Effector memory CD8-positive, alpha-beta T cell (primary cell): ENCODE data around the gene MIF4GD.
"Not testable (repeated sequence)": the region's sequence is repeated elsewhere in the genome, so short reads cannot be mapped to it uniquely, and the experiment has no call there.

Source experiments
- ATAC-seq: fragments of 150-1000 bp; cut with Tn5 transposase; replicated peaks from 2 replicates; pipeline ENCODE4 v1.10.0; 2021; ENCODE audit warnings: mild to moderate bottlenecking, moderate library complexity
- DNase-seq, 3 experiments: peaks; one replicate each; pipeline ENCODE4 v3.0.0; 2021
- H3K27ac Mint-ChIP-seq, 2 donors: one replicate each; pipeline ENCODE4 v1.8.0; 2022; ENCODE audit warnings: mild to moderate bottlenecking in 2 of 2, mixed read lengths in 2 of 2, moderate library complexity in 2 of 2
- H3K27me3 Mint-ChIP-seq, 2 donors: one replicate each; pipeline ENCODE4 v1.8.0; 2022; ENCODE audit warnings: mixed read lengths in 2 of 2
- H3K36me3 Mint-ChIP-seq: one replicate; pipeline ENCODE4 v1.8.0; 2022; ENCODE audit warnings: mild to moderate bottlenecking, moderate library complexity, mixed read lengths; ENCODE audit not compliant: insufficient read depth
- H3K4me1 Mint-ChIP-seq, 2 donors: one replicate each; pipeline ENCODE4 v1.8.0; 2022; ENCODE audit warnings: low read depth in 2 of 2, mixed read lengths in 2 of 2
- H3K4me3 Mint-ChIP-seq, 2 donors: one replicate each; pipeline ENCODE4 v1.8.0; 2022; ENCODE audit warnings: mild to moderate bottlenecking in 2 of 2, mixed read lengths in 2 of 2, moderate library complexity in 2 of 2
- H3K9me3 Mint-ChIP-seq, 2 donors: one replicate each; pipeline ENCODE4 v1.8.0; 2022; ENCODE audit warnings: mixed read lengths in 2 of 2

MIF4GD gene

DNA sequence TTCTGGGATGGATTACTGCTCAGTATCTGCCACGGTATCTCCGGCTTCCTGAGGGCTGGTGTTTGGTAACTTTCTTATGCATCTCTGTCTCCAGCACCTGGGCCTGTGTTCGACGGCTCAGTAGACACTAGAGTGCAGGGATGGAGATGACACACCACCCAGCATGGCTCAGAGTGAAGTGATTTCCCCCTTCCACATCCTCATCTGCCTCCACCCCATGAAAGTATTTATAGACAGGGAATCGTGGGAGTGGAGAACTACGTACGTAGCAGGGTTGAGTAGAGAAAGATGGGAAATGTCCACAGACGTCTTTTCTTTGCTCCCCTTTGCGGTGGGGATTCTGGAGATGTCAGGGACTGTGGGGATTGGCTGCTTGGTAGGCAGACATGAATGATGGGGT lies 30.0 kb upstream of the MIF4GD start:
- Mint-ChIP-seq H3K27me3 (no peaks in the 10 kb centered on the region), H3K4me1 (peaks cover 0 to 6% of the 10 kb centered on the region in 2 donors), H3K27ac (peak overlapping the region in 1 of 2 donors; percentile 46), H3K4me3 (no peak overlapping the region), H3K9me3 (no peaks in the 10 kb centered on the region), H3K36me3 (no peaks in the 10 kb centered on the region)
- ATAC-seq, result no peak
- DNase-seq, result no peak

- DNase-seq, result no peak
- Mint-ChIP-seq H3K9me3 (no peaks in the 10 kb centered on the region), H3K4me3 (no peak overlapping the region), H3K36me3 (no peaks in the 10 kb centered on the region), H3K27me3 (no peaks in the 10 kb centered on the region), H3K4me1 (peaks cover 0 to 6% of the 10 kb centered on the region in 2 donors), H3K27ac (no peak overlapping the region)
- ATAC-seq, result no peak
Measured at GRCh38 chr17:75300280-75300679, 29.2 kb upstream of the MIF4GD start.

DNA sequence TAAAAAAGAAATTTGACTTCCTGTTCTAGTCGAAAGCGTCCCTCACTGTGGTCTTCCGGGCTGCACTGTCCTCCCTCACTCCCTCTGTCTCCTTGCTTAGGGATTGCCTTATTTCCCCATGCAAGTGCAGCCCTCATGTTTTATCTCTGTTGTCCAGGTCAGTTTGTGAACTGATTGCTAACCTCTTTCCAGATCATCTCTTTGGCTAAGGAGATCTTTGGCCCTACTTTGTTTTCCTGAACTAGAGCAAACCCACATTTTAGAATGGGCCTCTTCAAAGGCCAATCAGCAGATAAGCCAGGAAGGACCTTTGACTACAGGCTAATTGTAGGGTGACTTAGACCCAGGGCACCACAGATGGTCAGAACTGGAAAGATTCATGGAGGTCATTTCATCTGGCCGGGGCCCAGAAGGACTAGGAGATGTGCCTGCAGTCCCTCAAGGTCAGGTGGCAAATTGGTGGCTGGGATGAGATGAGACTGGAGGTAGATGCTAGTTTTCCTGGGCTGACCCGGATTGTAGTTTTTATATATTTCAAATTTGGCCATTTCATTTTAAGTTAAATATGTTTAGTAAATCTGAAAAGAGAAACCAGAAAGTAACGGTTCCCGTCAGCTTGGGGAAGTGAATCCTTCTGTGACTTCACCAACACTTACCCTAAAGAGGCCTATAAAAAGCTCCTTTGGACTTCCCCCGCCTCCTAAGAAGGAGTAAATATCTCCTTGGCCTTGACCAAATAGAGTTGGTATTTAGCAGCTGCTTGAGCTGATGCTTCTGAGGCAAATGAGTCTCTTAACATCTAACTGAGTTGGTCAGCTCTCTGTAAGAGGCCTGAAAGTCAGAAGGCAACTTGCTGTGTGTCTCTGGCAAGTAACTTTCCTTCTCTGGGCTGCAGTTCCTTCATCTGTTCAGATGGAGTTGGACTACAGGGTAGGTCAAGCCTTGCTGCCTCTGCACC lies 24.4 kb upstream of the MIF4GD start:
- H3K36me3 Mint-ChIP-seq, result peaks cover 3% of the 10 kb centered on the region
- DNase-seq (no peak), ATAC-seq (peak; percentile 64)
- no peaks in the 10 kb centered on the region for H3K9me3 Mint-ChIP-seq
- H3K27me3 Mint-ChIP-seq, result no peaks in the 10 kb centered on the region
- peak overlapping the region in 1 of 2 donors; percentile 9 for H3K27ac Mint-ChIP-seq
- peaks cover 0 to 8% of the 10 kb centered on the region in 2 donors for H3K4me1 Mint-ChIP-seq
- no peak overlapping the region for H3K4me3 Mint-ChIP-seq

- H3K27ac Mint-ChIP-seq, H3K4me3 Mint-ChIP-seq, H3K9me3 Mint-ChIP-seq, ATAC-seq, DNase-seq, H3K27me3 Mint-ChIP-seq: not testable (repeated sequence)
- Mint-ChIP-seq H3K36me3 (peaks cover 13% of the 10 kb centered on the region), H3K4me1 (peaks cover 12 to 15% of the 10 kb centered on the region in 2 donors)
Measured at GRCh38 chr17:75292810-75293448, 21.9 kb upstream of the MIF4GD start.

- ATAC-seq, result peak; percentile 36
- Mint-ChIP-seq H3K4me3 (peak overlapping the region; percentile 96 to 99), H3K9me3 (no peaks in the 10 kb centered on the region), H3K4me1 (peaks cover 10 to 12% of the 10 kb centered on the region in 2 donors), H3K27ac (peak overlapping the region; percentile 98 to 99), H3K27me3 (no peaks in the 10 kb centered on the region), H3K36me3 (peaks cover 19% of the 10 kb centered on the region)
- DNase-seq, result peak in 2 of 3 experiments; percentile 55 to 63
Measured at GRCh38 chr17:75289832-75290337, 18.9 kb upstream of the MIF4GD start.

DNA sequence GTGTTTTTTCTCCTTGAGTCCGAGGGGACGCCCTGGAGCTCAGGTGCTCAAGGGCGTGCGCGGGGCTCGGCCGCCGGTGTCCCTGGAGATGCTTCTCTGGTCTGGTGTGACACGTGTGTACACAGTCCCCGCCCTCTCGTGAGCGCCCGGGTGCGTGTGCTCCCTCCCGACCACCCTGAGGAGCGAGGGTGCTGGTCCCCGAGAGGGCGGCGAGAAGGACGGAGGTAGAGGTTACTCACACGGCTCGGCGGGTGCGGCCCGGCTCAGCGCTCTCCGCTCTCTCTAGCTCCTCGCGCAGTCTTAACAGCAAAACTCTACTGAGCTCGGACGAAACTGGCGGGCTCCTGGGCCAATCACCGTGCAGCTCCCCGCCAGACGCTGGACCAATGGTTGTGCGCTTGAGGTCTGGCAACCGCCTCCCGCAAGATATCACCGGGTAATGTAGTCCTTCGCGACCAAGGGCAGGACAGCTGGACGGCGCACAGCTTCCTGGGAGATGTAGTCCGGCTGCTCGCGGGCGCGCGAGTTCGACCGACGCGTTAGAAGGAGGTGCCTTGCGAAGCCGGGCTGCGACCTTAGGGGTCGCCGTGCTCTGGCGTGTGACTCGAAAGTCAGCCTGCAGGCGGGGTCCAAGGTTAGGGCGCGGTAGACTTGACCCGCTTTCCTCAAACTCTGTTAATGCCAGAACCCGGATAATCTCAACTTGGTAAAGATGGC lies 18.2 kb upstream of the MIF4GD start, which contains the start of gene SLC25A19:
Gene SLC25A19, minus strand, starts transcription at position 319 of the 717 bp plus-strand sequence. CDS start 2,669 bp downstream, outside the sequence.
- ATAC-seq, result peak; percentile 88

DNA sequence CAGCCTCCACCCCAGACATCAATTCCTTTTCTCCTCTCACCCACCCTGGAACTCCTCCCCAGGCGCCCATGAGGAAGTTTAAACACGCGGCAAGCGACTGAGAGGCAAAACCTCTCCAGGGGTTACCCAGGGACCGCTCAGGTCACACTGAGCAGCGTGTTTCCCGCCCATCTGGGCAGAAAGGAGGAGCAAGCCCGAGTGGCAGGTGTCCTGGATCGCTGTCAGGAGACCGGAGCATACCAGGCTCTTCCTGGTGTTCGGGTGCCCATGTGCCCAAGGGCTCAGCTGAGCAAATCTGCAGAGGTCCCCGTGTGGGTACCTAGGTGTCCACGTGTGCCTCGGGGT lies 17.7 kb upstream of the MIF4GD start:
- peak; percentile 7 for ATAC-seq
- Mint-ChIP-seq H3K4me1 (peaks cover 10 to 12% of the 10 kb centered on the region in 2 donors), H3K27ac (peak overlapping the region; percentile 98 to 99), H3K4me3 (peak overlapping the region; percentile 96 to 99), H3K9me3 (no peaks in the 10 kb centered on the region), H3K27me3 (no peaks in the 10 kb centered on the region), H3K36me3 (peaks cover 19% of the 10 kb centered on the region)
- peak in 2 of 3 experiments; percentile 17 to 35 for DNase-seq

More for the DNA sequence above, 18.2 kb upstream of the MIF4GD start, which contains the start of gene SLC25A19:
- Mint-ChIP-seq H3K36me3 (peaks cover 19% of the 10 kb centered on the region), H3K27ac (peak within 1 kb of the TSS; percentile 98 to 99), H3K27me3 (no peaks in the 10 kb centered on the region), H3K9me3 (no peaks in the 10 kb centered on the region), H3K4me1 (peaks cover 10 to 12% of the 10 kb centered on the region in 2 donors), H3K4me3 (peak within 1 kb of the TSS; percentile 96 to 99)
- peak; percentile 93 to 95 (median 95) for DNase-seq

- no peaks in the 10 kb centered on the region for H3K9me3 Mint-ChIP-seq
- peaks cover 21% of the 10 kb centered on the region for H3K36me3 Mint-ChIP-seq
- DNase-seq (no peak), ATAC-seq (no peak)
- peaks cover 10 to 14% of the 10 kb centered on the region in 2 donors for H3K4me1 Mint-ChIP-seq
- H3K4me3 Mint-ChIP-seq, result peak overlapping the region; percentile 96 to 99
- peak overlapping the region; percentile 22 to 98 for H3K27ac Mint-ChIP-seq
- H3K27me3 Mint-ChIP-seq, result no peaks in the 10 kb centered on the region
Measured at GRCh38 chr17:75288359-75288758, 17.3 kb upstream of the MIF4GD start.

- DNase-seq, result no peak
- Mint-ChIP-seq H3K9me3 (no peaks in the 10 kb centered on the region), H3K27me3 (no peaks in the 10 kb centered on the region), H3K4me3 (no peak overlapping the region), H3K27ac (no peak overlapping the region), H3K4me1 (peaks cover 10 to 14% of the 10 kb centered on the region in 2 donors), H3K36me3 (peaks cover 24% of the 10 kb centered on the region)
- ATAC-seq, result no peak
Measured at GRCh38 chr17:75287221-75287620, 16.2 kb upstream of the MIF4GD start.

- Mint-ChIP-seq H3K4me1 (peaks cover 6 to 14% of the 10 kb centered on the region in 2 donors), H3K4me3 (no peak overlapping the region), H3K27ac (no peak overlapping the region), H3K9me3 (no peaks in the 10 kb centered on the region), H3K36me3 (peaks cover 30% of the 10 kb centered on the region), H3K27me3 (no peaks in the 10 kb centered on the region)
- ATAC-seq (no peak), DNase-seq (no peak)
Measured at GRCh38 chr17:75285123-75285522, 14.1 kb upstream of the MIF4GD start.

GRCh38 chr17:75280189-75280588 lies 9.2 kb upstream of the MIF4GD start:
- not testable (repeated sequence) for H3K27ac Mint-ChIP-seq, DNase-seq, ATAC-seq, H3K4me3 Mint-ChIP-seq, H3K27me3 Mint-ChIP-seq, H3K4me1 Mint-ChIP-seq, H3K9me3 Mint-ChIP-seq
- peaks cover 29% of the 10 kb centered on the region for H3K36me3 Mint-ChIP-seq

- H3K27ac Mint-ChIP-seq, result no peak overlapping the region
- H3K4me3 Mint-ChIP-seq, result no peak overlapping the region
- peaks cover 4 to 10% of the 10 kb centered on the region in 2 donors for H3K4me1 Mint-ChIP-seq
- DNase-seq, result no peak
- peaks cover 24% of the 10 kb centered on the region for H3K36me3 Mint-ChIP-seq
- H3K27me3 Mint-ChIP-seq, result no peaks in the 10 kb centered on the region
- H3K9me3 Mint-ChIP-seq, result no peaks in the 10 kb centered on the region
- no peak for ATAC-seq
Measured at GRCh38 chr17:75277664-75278071, 6.6 kb upstream of the MIF4GD start.
